Peyer's patch (tissue), 4 donors: ENCODE results near the gene PSORS1C2.

ENCODE experiments used
- POLR2A ChIP-seq, 2 donors: fragments of 450-650 bp; IDR thresholded peaks; one replicate each; pipeline ENCODE4 v1.5.1; 2017; ENCODE audit warnings: antibody characterized with exemption in 2 of 2, mild to moderate bottlenecking in 2 of 2, moderate library complexity in 2 of 2
- TF ChIP-seq, protein P1 (sequence below), 6 experiments: fragments of 450-650 bp in 4 of 6; fragments of 200-600 bp in 2 of 6; sonication (generic) in 1 of 6; IDR thresholded peaks; one replicate each; pipeline ENCODE4 v1.5.1; 2017 to 2019; ENCODE audit warnings: antibody characterized with exemption in 6 of 6, mild to moderate bottlenecking in 3 of 6, moderate library complexity in 1 of 6

DNA sequence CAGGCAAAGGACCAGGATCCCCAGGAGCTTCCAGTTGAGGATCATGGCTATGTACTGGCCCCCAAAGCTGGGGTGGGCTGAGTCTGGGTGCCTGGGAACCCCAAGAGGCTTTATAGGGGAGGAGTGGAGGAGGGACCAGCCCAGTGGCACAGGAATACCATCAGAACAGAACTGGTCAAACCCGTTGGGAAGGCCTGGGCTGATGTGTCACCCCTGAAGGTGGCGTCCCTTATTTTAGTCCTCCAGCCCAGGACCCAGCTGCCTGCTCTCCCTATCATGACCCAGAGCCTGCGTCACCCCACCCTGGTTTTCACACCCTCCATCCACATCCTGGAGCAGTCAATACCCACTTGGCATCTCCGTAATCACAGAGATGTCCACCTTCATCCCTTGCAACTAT is at the start of gene PSORS1C2:
- TF ChIP-seq, protein P1, sequence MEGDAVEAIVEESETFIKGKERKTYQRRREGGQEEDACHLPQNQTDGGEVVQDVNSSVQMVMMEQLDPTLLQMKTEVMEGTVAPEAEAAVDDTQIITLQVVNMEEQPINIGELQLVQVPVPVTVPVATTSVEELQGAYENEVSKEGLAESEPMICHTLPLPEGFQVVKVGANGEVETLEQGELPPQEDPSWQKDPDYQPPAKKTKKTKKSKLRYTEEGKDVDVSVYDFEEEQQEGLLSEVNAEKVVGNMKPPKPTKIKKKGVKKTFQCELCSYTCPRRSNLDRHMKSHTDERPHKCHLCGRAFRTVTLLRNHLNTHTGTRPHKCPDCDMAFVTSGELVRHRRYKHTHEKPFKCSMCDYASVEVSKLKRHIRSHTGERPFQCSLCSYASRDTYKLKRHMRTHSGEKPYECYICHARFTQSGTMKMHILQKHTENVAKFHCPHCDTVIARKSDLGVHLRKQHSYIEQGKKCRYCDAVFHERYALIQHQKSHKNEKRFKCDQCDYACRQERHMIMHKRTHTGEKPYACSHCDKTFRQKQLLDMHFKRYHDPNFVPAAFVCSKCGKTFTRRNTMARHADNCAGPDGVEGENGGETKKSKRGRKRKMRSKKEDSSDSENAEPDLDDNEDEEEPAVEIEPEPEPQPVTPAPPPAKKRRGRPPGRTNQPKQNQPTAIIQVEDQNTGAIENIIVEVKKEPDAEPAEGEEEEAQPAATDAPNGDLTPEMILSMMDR (IDR thresholded peaks at IDR 0.05): no peak
- no peak for TF ChIP-seq POLR2A (IDR thresholded peaks at IDR 0.05)
